Chondrocyte (in vitro differentiated cells): Measurements from ENCODE around the gene VIT. TPM values are rescaled to one million over a fixed set of nuclear protein-coding genes. Genes with fewer than 3 reads are reported as not detected.
A peak's percentile ranks its signal among the peaks of the same experiment; 100 is the strongest.

Experiments used
- DNase-seq: peaks from one replicate; pipeline ENCODE4 v3.0.0; 2021; ENCODE audit warnings: mixed read lengths, low spot score
- H3K27ac Mint-ChIP-seq: one replicate; pipeline ENCODE4 v1.8.0; 2021; ENCODE audit warnings: mild to moderate bottlenecking, moderate library complexity, mixed read lengths; ENCODE audit not compliant: unreplicated experiment
- H3K27me3 Mint-ChIP-seq: 2 replicates; pipeline ENCODE4 v1.8.0; 2021; ENCODE audit warnings: low read depth, mixed read lengths
- H3K36me3 Mint-ChIP-seq: 2 replicates; pipeline ENCODE4 v1.8.0; 2021; ENCODE audit warnings: low read depth, mixed read lengths
- H3K4me1 Mint-ChIP-seq: 2 replicates; pipeline ENCODE4 v1.8.0; 2021; ENCODE audit warnings: low read depth, mild to moderate bottlenecking, mixed read lengths
- H3K4me3 Mint-ChIP-seq: one replicate; pipeline ENCODE4 v1.8.0; 2021; ENCODE audit warnings: mild to moderate bottlenecking, moderate library complexity, mixed read lengths; ENCODE audit not compliant: unreplicated experiment
- H3K9me3 Mint-ChIP-seq: 2 replicates; pipeline ENCODE4 v1.8.0; 2021; ENCODE audit warnings: low read depth, mixed read lengths
- total RNA-seq: library from RNA; stranded (reverse); gene quantifications from 3 replicates; pipeline ENCODE4 v1.2.1, GENCODE V29; 2021
- TF ChIP-seq, protein P1 (sequence below): fragments of 200-600 bp; sonication (generic); IDR thresholded peaks from 2 replicates; pipeline ENCODE4 v1.5.0; 2021; ENCODE audit warnings: antibody characterized with exemption, mild to moderate bottlenecking, moderate library complexity

The VIT gene
- total RNA-seq, 1 donor from 2014 or later: 0.15 TPM

- H3K36me3 Mint-ChIP-seq: no peaks in the 10 kb centered on the region
- TF ChIP-seq, protein P1, sequence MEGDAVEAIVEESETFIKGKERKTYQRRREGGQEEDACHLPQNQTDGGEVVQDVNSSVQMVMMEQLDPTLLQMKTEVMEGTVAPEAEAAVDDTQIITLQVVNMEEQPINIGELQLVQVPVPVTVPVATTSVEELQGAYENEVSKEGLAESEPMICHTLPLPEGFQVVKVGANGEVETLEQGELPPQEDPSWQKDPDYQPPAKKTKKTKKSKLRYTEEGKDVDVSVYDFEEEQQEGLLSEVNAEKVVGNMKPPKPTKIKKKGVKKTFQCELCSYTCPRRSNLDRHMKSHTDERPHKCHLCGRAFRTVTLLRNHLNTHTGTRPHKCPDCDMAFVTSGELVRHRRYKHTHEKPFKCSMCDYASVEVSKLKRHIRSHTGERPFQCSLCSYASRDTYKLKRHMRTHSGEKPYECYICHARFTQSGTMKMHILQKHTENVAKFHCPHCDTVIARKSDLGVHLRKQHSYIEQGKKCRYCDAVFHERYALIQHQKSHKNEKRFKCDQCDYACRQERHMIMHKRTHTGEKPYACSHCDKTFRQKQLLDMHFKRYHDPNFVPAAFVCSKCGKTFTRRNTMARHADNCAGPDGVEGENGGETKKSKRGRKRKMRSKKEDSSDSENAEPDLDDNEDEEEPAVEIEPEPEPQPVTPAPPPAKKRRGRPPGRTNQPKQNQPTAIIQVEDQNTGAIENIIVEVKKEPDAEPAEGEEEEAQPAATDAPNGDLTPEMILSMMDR: no peak
- no peak for DNase-seq
- H3K4me3 Mint-ChIP-seq: no peak overlapping the region
- peaks cover 3% of the 10 kb centered on the region for H3K9me3 Mint-ChIP-seq
- H3K27me3 Mint-ChIP-seq: peaks cover 2% of the 10 kb centered on the region
- no peak overlapping the region for H3K27ac Mint-ChIP-seq
- no peaks in the 10 kb centered on the region for H3K4me1 Mint-ChIP-seq
These were observed 114.6 kb downstream of the VIT start for GRCh38 chr2:36811071-36811470.

GRCh38 chr2:36812196-36812595 lies 115.7 kb downstream of the VIT start:
- DNase-seq: no peak
- no peaks in the 10 kb centered on the region for H3K36me3 Mint-ChIP-seq
- H3K9me3 Mint-ChIP-seq: no peaks in the 10 kb centered on the region
- TF ChIP-seq, protein P1: peak; percentile 39
- H3K27ac Mint-ChIP-seq: no peak overlapping the region
- no peaks in the 10 kb centered on the region for H3K4me1 Mint-ChIP-seq
- peaks cover 2% of the 10 kb centered on the region for H3K27me3 Mint-ChIP-seq
- no peak overlapping the region for H3K4me3 Mint-ChIP-seq

- no peak overlapping the region for H3K27ac Mint-ChIP-seq
- H3K27me3 Mint-ChIP-seq: no peaks in the 10 kb centered on the region
- DNase-seq: no peak
- no peak overlapping the region for H3K4me3 Mint-ChIP-seq
- H3K9me3 Mint-ChIP-seq: no peaks in the 10 kb centered on the region
- no peaks in the 10 kb centered on the region for H3K36me3 Mint-ChIP-seq
- TF ChIP-seq, protein P1: no peak
- no peaks in the 10 kb centered on the region for H3K4me1 Mint-ChIP-seq
These were observed 122.0 kb downstream of the VIT start for GRCh38 chr2:36818542-36818941.

GRCh38 chr2:36819095-36819711 lies 122.7 kb downstream of the VIT start:
- Mint-ChIP-seq H3K27me3 (no peaks in the 10 kb centered on the region), H3K4me1 (no peaks in the 10 kb centered on the region), H3K36me3 (no peaks in the 10 kb centered on the region), H3K27ac (no peak overlapping the region), H3K9me3 (no peaks in the 10 kb centered on the region), H3K4me3 (no peak overlapping the region)
- DNase-seq: no peak
- TF ChIP-seq, protein P1: no peak

- Mint-ChIP-seq H3K9me3 (no peaks in the 10 kb centered on the region), H3K27ac (no peak overlapping the region), H3K36me3 (no peaks in the 10 kb centered on the region), H3K27me3 (no peaks in the 10 kb centered on the region), H3K4me3 (no peak overlapping the region), H3K4me1 (no peaks in the 10 kb centered on the region)
- no peak for DNase-seq
- TF ChIP-seq, protein P1: no peak
These were observed 124.6 kb downstream of the VIT start for GRCh38 chr2:36820942-36821605.
